GM12878 (cell line): ENCODE data around the gene TOP2B. TPM values are rescaled to one million over a fixed set of nuclear protein-coding genes. Genes with fewer than 3 reads are reported as not detected.

ENCODE experiments used
- ATAC-seq: fragments of 200-7000 bp; cut with Tn5 transposase; 3 replicates; pipeline ENCODE4 v1.9.1; 2020; ENCODE audit warnings: mild to moderate bottlenecking, moderate library complexity
- BruUV-seq: library from RNA; stranded (reverse); fragments of 400-500 nt; replicated peaks from 2 replicates; lab custom pipeline; 2021; lab: Mats Ljungman, UMichigan
- CTCF ChIA-PET: fragments of 300-600 bp; sonication (Branson Sonifier 250); formaldehyde crosslinking; extraction: SDS; loops from one replicate; lab custom pipeline; 2021; ENCODE audit warnings: inconsistent platforms; lab: Yijun Ruan, JAX
- POLR2A ChIA-PET: fragments of 350-600 bp; formaldehyde crosslinking; extraction: SDS; loops from one replicate; lab custom pipeline; 2021; ENCODE audit warnings: inconsistent platforms; lab: Charles Lee
- RAD21 ChIA-PET: fragments of 300-600 bp; sonication (Branson Sonifier 250); formaldehyde crosslinking; loops from one replicate; lab custom pipeline; 2023; ENCODE audit warnings: antibody characterized with exemption; ENCODE audit not compliant: unreplicated experiment; lab: Charles Lee
- SMC1A ChIA-PET: fragments of 300-600 bp; sonication (Branson Sonifier 250); formaldehyde crosslinking; loops from one replicate; lab custom pipeline; 2023; ENCODE audit not compliant: unreplicated experiment, uncharacterized antibody; lab: Charles Lee
- DNase-seq: peaks from one replicate; pipeline ENCODE4 v3.0.0-alpha.2; 2011; ENCODE audit warnings: low read depth, low spot score
- FAIRE-seq: peaks from 3 replicates; lab custom pipeline; 2011; peaks lifted over from hg19 to GRCh38; lab: Jason Lieb, UNC
- H2AFZ ChIP-seq: 2 replicates; pipeline ENCODE4 v1.6.0; 2011; ENCODE audit warnings: low read depth, low read length, control low read depth; ENCODE audit not compliant: control insufficient read depth
- H3K27ac ChIP-seq: 2 replicates; pipeline ENCODE4 v1.5.1; 2011; ENCODE audit warnings: control low read depth; ENCODE audit not compliant: control insufficient read depth, insufficient read depth
- H3K27me3 ChIP-seq, 2 experiments: replicated peaks in 1 of 2; 2 replicates each; pipeline versions ENCODE4 v1.6.0 to v1.6.1; 2011; ENCODE audit warnings: low read length in 1 of 2; ENCODE audit not compliant: control insufficient read depth in 2 of 2, insufficient read depth in 2 of 2
- H3K36me3 ChIP-seq, 2 experiments: 2 replicates each; pipeline ENCODE4 v1.5.1; 2011; ENCODE audit warnings: low read length in 1 of 2; ENCODE audit not compliant: control insufficient read depth in 2 of 2, insufficient read depth in 2 of 2
- H3K4me1 ChIP-seq: 2 replicates; pipeline ENCODE4 v1.6.1; 2011; ENCODE audit warnings: mild to moderate bottlenecking, low read length, moderate library complexity, mixed read lengths; ENCODE audit not compliant: control insufficient read depth, insufficient read depth
- H3K4me2 ChIP-seq: 2 replicates; pipeline ENCODE4 v1.6.0; 2011; ENCODE audit warnings: control low read depth; ENCODE audit not compliant: control insufficient read depth, insufficient read depth
- H3K4me3 ChIP-seq: fragments of 200-600 bp; sonication (generic); 2 replicates; pipeline ENCODE4 v1.5.1; 2016
- H3K79me2 ChIP-seq: 2 replicates; pipeline ENCODE4 v1.6.0; 2011; ENCODE audit warnings: low read length; ENCODE audit not compliant: control insufficient read depth, insufficient read depth
- H3K9ac ChIP-seq: 2 replicates; pipeline ENCODE4 v1.8.0; 2011; ENCODE audit warnings: low read length, control low read depth, mixed read lengths; ENCODE audit not compliant: control insufficient read depth, insufficient read depth
- H3K9me3 ChIP-seq: replicated peaks from 3 replicates; pipeline ENCODE4 v1.5.1; 2011; ENCODE audit warnings: mild to moderate bottlenecking, low read length; ENCODE audit not compliant: control insufficient read depth, insufficient read depth
- H4K20me1 ChIP-seq: 2 replicates; pipeline ENCODE4 v1.6.0; 2011; ENCODE audit not compliant: control insufficient read depth, insufficient read depth
- CBFB ChIP-seq: IDR thresholded peaks from 2 replicates; pipeline ENCODE4 v1.6.1; 2016; ENCODE audit warnings: antibody characterized with exemption, low read depth
- CBX5 ChIP-seq: sonication (generic); IDR thresholded peaks from 2 replicates; pipeline ENCODE4 v1.6.1; 2016; ENCODE audit warnings: low read depth, moderate library complexity, mild to moderate bottlenecking, inconsistent platforms
- DPF2 ChIP-seq: fragments of 450-650 bp; IDR thresholded peaks from 2 replicates; pipeline ENCODE4 v1.6.1; 2017; ENCODE audit warnings: mild to moderate bottlenecking
- ELK1 ChIP-seq: IDR thresholded peaks from 2 replicates; pipeline ENCODE4 v1.6.1; 2012; ENCODE audit warnings: low read depth, low read length, improper control_type of control experiment
- ESRRA ChIP-seq: IDR thresholded peaks from 2 replicates; pipeline ENCODE4 v1.6.1; 2012; ENCODE audit warnings: mild to moderate bottlenecking, low read length, improper control_type of control experiment
- GABPA ChIP-seq: IDR thresholded peaks from 2 replicates; pipeline ENCODE4 v1.6.1; 2014; ENCODE audit warnings: antibody characterized with exemption, low read depth, mild to moderate bottlenecking, inconsistent platforms
- HDGF ChIP-seq: fragments of 450-650 bp; IDR thresholded peaks from 2 replicates; pipeline ENCODE4 v1.6.1; 2016; ENCODE audit warnings: antibody characterized with exemption
- JUND ChIP-seq: IDR thresholded peaks from 2 replicates; pipeline ENCODE4 v1.6.1; 2012; ENCODE audit warnings: low read depth, mild to moderate bottlenecking, low read length, improper control_type of control experiment, moderate library complexity
- RAD21 ChIP-seq: IDR thresholded peaks from 2 replicates; pipeline ENCODE4 v1.6.1; 2011; ENCODE audit warnings: mild to moderate bottlenecking, low read depth, low read length, moderate library complexity; ENCODE audit not compliant: insufficient read depth
- YY1 ChIP-seq: IDR thresholded peaks from 2 replicates; pipeline ENCODE4 v1.6.1; 2011; ENCODE audit warnings: low read depth, mild to moderate bottlenecking, low read length
- ZBTB11 ChIP-seq: fragments of 450-650 bp; formaldehyde crosslinking; IDR thresholded peaks from 2 replicates; pipeline ENCODE4 v1.5.0; 2022; ENCODE audit warnings: mild to moderate bottlenecking, missing genetic modification characterization
- WGBS: methylation state at CpG from one replicate; pipeline ENCODE4 v1.1.6; 2016; ENCODE audit warnings: low lambda C conversion rate; ENCODE audit not compliant: insufficient replicate concordance, insufficient coverage; ENCODE audit errors: missing lambda C conversion rate; 5-methylcytosine and 5-hydroxymethylcytosine counted together
- in situ Hi-C: fragments of 300-500 bp; cut with MboI; formaldehyde crosslinking; loops from 9 replicates; pipeline ENCODE4 v1.14.3; 2018; ENCODE audit warnings: mixed read lengths
- intact Hi-C: fragments of 100-400 bp; cut with micrococcal nuclease; formaldehyde crosslinking; loops from one replicate; pipeline ENCODE4 v1.14.2; 2022; ENCODE audit not compliant: unreplicated experiment
- polyA plus RNA-seq, 11 experiments: library from polyadenylated mRNA; depleted of rRNA in 4 of 11; unstranded in 6 of 11; stranded (reverse) in 5 of 11; fragments of >200 nt; fragmentation: Nextera tagmentation in 4 of 11; fragmentation: Illumina TruSeq in 1 of 11; extraction: Ambion mirVana in 4 of 11; extraction: Trizol in 1 of 11; gene quantifications; 1 replicate in 1 of 11; 2 replicates in 10 of 11; pipeline versions ENCODE4 v1.2.1 to v1.2.3, GENCODE V29; 2011 to 2016; ENCODE audit warnings: inconsistent platforms in 2 of 11, missing spikeins in 2 of 11, low read depth in 1 of 11
- total RNA-seq, 4 experiments: library from RNA; depleted of rRNA in 3 of 4; stranded (reverse); fragments of >200 nt in 3 of 4; fragmentation: Illumina TruSeq in 1 of 4; extraction: Trizol in 1 of 4; gene quantifications; 2 replicates each; pipeline versions ENCODE4 v1.2.1 to v1.2.3, GENCODE V29; 2013 to 2021
- TF ChIP-seq, protein P1 (sequence below): fragments of 450-650 bp; IDR thresholded peaks from 2 replicates; pipeline ENCODE4 v1.6.1; 2016; ENCODE audit warnings: mild to moderate bottlenecking
- TF ChIP-seq, protein P2 (sequence below): fragments of 150-350 bp; IDR thresholded peaks from 2 replicates; pipeline ENCODE4 v1.6.1; 2016; ENCODE audit warnings: low read depth, low read length

The TOP2B gene
- total and polyA plus RNA-seq, 10 of the 15 experiments (the other 5 are each of a cell fraction or from before 2014, with no cell fraction given) = 28.6 to 134 (median 83.4) TPM

GRCh38 chr3:25690768-25691533, 26.2 kb upstream of the TOP2B start (continued):
- TF ChIP-seq, protein P1, sequence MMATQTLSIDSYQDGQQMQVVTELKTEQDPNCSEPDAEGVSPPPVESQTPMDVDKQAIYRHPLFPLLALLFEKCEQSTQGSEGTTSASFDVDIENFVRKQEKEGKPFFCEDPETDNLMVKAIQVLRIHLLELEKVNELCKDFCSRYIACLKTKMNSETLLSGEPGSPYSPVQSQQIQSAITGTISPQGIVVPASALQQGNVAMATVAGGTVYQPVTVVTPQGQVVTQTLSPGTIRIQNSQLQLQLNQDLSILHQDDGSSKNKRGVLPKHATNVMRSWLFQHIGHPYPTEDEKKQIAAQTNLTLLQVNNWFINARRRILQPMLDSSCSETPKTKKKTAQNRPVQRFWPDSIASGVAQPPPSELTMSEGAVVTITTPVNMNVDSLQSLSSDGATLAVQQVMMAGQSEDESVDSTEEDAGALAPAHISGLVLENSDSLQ = no peak
- TF ChIP-seq ELK1 (no peak), ZBTB11 (CRISPR knock-in tag) (no peak), CBX5 (no peak)

DNA sequence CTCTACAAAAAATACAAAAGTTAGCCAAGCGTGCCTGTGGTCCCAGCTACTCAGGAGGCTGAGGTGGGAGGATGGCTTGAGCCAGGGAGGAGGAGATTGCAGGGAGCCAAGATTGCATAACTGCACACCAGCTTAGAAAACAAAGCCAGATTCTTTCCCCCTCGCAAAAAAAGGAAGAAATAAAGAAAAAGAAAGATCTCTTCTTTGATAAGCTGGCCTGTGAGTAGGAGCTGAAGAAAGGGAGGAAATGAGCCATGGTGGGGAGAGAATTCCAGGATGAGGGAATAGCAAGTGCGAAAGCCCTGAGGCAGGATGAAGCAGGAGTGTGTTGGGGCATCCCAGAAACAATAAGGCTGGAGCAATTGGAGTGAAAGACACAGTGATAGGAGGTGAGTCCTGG, 24.5 kb upstream of the TOP2B start:
- intact Hi-C loops (no loop called here), in situ Hi-C loops (no loop called here)
- Histone ChIP-seq H3K9ac (no peak overlapping the region), H3K27ac (no peak overlapping the region), H3K27me3 (no peaks in the 10 kb centered on the region), H2AFZ (no peak overlapping the region), H3K79me2 (no peaks in the 10 kb centered on the region), H3K4me1 (no peaks in the 10 kb centered on the region), H4K20me1 (no peaks in the 10 kb centered on the region), H3K36me3 (no peaks in the 10 kb centered on the region), H3K9me3 (no peaks in the 10 kb centered on the region), H3K4me2 (no peak overlapping the region), H3K4me3 (no peak overlapping the region)
- FAIRE-seq = no peak
- RAD21 ChIA-PET = no interaction called here
- 37% methylated on average over 3 of the region's 3 CpGs for WGBS
- SMC1A ChIA-PET = interaction anchor here (0.8 to 1.1 kb wide), 3 partner anchors 33 to 168 kb away, joined by 3 to 4 read pairs (median 3); no protein-coding TSS in a partner anchor
- CTCF ChIA-PET = interaction anchor here (0.6 to 0.9 kb wide), 2 partner anchors 42 to 76 kb away, joined by 3 to 4 read pairs; no protein-coding TSS in a partner anchor
- no peak for DNase-seq
- BruUV-seq = no TSS peak
- ATAC-seq = no peak
- POLR2A ChIA-PET = no interaction called here
- TF ChIP-seq CBFB (no peak), RAD21 (no peak), YY1 (no peak), HDGF (no peak), CBX5 (no peak), ESRRA (no peak), GABPA (no peak), DPF2 (no peak), JUND (no peak)
- TF ChIP-seq, protein P2, sequence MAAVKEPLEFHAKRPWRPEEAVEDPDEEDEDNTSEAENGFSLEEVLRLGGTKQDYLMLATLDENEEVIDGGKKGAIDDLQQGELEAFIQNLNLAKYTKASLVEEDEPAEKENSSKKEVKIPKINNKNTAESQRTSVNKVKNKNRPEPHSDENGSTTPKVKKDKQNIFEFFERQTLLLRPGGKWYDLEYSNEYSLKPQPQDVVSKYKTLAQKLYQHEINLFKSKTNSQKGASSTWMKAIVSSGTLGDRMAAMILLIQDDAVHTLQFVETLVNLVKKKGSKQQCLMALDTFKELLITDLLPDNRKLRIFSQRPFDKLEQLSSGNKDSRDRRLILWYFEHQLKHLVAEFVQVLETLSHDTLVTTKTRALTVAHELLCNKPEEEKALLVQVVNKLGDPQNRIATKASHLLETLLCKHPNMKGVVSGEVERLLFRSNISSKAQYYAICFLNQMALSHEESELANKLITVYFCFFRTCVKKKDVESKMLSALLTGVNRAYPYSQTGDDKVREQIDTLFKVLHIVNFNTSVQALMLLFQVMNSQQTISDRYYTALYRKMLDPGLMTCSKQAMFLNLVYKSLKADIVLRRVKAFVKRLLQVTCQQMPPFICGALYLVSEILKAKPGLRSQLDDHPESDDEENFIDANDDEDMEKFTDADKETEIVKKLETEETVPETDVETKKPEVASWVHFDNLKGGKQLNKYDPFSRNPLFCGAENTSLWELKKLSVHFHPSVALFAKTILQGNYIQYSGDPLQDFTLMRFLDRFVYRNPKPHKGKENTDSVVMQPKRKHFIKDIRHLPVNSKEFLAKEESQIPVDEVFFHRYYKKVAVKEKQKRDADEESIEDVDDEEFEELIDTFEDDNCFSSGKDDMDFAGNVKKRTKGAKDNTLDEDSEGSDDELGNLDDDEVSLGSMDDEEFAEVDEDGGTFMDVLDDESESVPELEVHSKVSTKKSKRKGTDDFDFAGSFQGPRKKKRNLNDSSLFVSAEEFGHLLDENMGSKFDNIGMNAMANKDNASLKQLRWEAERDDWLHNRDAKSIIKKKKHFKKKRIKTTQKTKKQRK = no peak
